Colonic mucosa (tissue), 4 donors: Measurements from ENCODE around the gene TIPIN. TPM values are rescaled to one million over a fixed set of nuclear protein-coding genes. Genes with fewer than 3 reads are reported as not detected.
"Not testable (repeated sequence)": the region's sequence is repeated elsewhere in the genome, so short reads cannot be mapped to it uniquely, and the experiment has no call there.

Experiments
- DNase-seq: peaks from one replicate; pipeline ENCODE4 v3.0.0-alpha.2; 2020
- H3K27ac ChIP-seq: fragments of 200-600 bp; one replicate; pipeline ENCODE4 v1.8.0; 2021
- H3K27me3 ChIP-seq: fragments of 200-600 bp; one replicate; pipeline ENCODE4 v1.8.0; 2021
- H3K36me3 ChIP-seq: fragments of 200-600 bp; one replicate; pipeline ENCODE4 v1.8.0; 2021
- H3K4me1 ChIP-seq: fragments of 200-600 bp; one replicate; pipeline ENCODE4 v1.8.0; 2021; ENCODE audit warnings: mild to moderate bottlenecking
- H3K4me3 ChIP-seq: fragments of 200-600 bp; one replicate; pipeline ENCODE4 v1.8.0; 2021
- H3K9ac ChIP-seq, 2 donors: one replicate each; pipeline ENCODE4 v1.7.0; 2013; ENCODE audit warnings: control low read depth in 2 of 2, low read depth in 2 of 2, low read length in 2 of 2
- H3K9me3 ChIP-seq: fragments of 200-600 bp; one replicate; pipeline ENCODE4 v1.8.0; 2021
- intact Hi-C: fragments of 100-400 bp; cut with DNase I; formaldehyde crosslinking; loops from one replicate; pipeline ENCODE4 v1.14.1; 2022
- total RNA-seq, 2 donors: library from RNA; stranded (reverse); fragmentation: NEBNext Ultra II Directional in 1 of 2; extraction: Animal tissue kit (Norgen Biotek cat#: 25700) in 1 of 2; gene quantifications; one replicate each; pipeline ENCODE4 v1.2.1, GENCODE V29; 2021
- TF ChIP-seq, protein P1 (sequence below): fragments of 200-600 bp; IDR thresholded peaks from one replicate; pipeline ENCODE4 v1.8.0; 2022; ENCODE audit warnings: antibody characterized with exemption, mild to moderate bottlenecking
- donor health status: healthy.
- donor health status: DM: no; HTN: no; CAD: no.
- donor health status: DM: no; HTN: no; CAD: no.

Gene TIPIN
- total RNA-seq, 2 donors from 2014 or later, result 2.9 to 10.6 TPM

DNA sequence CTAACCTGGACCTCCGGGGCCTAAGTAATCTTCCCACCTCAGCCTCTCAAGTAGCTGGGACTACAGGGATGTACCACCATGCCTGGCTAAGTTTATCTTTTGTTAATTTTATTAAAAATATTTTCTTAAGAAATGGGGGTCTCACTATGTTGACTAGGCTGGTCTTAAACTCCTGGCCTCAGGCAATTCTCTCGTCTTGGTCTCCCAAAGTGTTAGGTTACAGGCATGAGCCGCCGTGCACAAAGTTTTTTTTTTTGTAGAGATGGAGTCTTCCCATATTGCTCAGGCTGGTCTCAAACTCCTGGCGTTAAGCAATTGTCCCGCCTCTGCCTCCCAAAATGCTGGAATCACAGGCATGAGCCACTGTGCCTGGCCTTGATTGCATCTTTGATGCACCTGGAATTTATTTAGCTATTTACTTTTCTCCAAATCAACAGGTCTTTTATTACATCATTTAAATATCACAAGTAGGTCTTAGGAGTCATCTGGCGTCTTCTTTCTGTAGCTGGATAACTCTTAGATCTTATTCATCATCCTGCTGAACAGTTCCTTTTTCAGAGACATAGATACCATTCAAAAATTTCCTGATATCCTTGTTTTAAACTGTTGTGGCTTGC is 22.4 kb upstream of the TIPIN start:
- Histone ChIP-seq H3K9me3 (no peaks in the 10 kb centered on the region), H3K4me1 (no peaks in the 10 kb centered on the region), H3K27ac (no peak overlapping the region), H3K9ac (no peak overlapping the region), H3K36me3 (no peaks in the 10 kb centered on the region), H3K4me3 (no peak overlapping the region), H3K27me3 (no peaks in the 10 kb centered on the region)
- intact Hi-C loops, result no loop called here
- TF ChIP-seq, protein P1, sequence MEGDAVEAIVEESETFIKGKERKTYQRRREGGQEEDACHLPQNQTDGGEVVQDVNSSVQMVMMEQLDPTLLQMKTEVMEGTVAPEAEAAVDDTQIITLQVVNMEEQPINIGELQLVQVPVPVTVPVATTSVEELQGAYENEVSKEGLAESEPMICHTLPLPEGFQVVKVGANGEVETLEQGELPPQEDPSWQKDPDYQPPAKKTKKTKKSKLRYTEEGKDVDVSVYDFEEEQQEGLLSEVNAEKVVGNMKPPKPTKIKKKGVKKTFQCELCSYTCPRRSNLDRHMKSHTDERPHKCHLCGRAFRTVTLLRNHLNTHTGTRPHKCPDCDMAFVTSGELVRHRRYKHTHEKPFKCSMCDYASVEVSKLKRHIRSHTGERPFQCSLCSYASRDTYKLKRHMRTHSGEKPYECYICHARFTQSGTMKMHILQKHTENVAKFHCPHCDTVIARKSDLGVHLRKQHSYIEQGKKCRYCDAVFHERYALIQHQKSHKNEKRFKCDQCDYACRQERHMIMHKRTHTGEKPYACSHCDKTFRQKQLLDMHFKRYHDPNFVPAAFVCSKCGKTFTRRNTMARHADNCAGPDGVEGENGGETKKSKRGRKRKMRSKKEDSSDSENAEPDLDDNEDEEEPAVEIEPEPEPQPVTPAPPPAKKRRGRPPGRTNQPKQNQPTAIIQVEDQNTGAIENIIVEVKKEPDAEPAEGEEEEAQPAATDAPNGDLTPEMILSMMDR, result no peak
- DNase-seq, result no peak

DNA sequence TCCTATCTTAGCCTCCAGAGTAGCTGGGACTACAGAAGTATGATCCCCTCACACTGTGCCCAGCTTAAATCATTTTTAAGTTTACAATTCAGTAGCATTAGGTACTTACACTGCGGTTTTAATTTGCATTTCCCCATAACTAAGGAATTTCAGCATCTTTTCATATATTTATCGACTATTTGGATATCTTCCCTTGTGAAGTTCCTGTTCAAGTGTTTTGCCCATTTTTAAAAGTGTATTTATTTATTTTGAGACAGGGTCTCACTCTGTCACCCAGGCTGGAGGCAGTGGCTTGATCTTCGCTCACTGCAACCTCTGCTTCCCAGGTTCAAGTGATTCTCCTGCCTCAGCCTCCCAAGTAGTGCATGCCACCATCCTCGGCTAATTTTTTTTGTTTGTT is 17.7 kb upstream of the TIPIN start:
- H3K4me3 ChIP-seq, result no peak overlapping the region
- H3K9me3 ChIP-seq, result no peaks in the 10 kb centered on the region
- DNase-seq, result no peak
- H3K27me3 ChIP-seq, result no peaks in the 10 kb centered on the region
- H3K27ac ChIP-seq, result no peak overlapping the region
- H3K4me1 ChIP-seq, result no peaks in the 10 kb centered on the region
- no peak overlapping the region for H3K9ac ChIP-seq
- H3K36me3 ChIP-seq, result no peaks in the 10 kb centered on the region
- TF ChIP-seq, protein P1, result no peak
- intact Hi-C loops, result no loop called here

DNA sequence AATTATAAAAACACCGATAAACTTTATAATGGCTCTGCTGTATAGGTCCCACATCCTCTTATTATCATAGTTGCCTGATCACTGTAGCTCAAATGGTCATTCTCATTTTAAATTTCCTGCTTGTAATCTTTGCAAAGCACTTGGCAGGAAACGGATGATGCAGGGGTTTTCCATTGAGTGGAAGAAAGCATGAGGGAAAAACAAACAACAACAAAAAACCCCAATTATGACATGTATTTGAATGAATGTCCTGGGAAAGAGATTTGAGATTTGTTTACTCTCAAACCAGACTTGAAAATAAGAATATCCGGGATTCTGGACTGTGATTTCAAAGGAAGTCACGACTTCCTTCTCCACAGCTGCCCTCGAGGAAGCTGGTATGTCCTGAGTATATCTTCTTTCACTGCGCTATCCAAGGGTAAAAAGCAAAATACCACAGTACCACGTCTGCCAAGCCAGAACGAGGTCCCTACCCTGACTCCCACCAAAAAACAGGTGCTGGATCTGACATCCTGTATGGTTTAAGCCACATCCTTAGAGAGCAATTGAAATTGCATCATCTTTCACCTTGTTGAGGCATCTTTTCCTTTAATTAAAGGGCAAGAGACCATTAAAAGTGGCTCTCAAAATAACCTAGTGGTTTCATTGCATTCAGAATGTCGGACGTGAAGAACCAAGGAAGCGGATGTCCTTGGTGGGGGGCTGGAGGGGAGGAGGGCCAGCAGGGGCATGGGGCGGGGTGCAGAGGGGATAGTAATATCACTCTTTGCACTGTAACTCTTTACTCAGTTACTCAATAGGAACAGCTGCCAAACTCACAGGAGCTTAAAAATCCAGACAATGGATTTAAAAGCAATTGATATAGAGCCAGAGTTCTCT is 13.5 kb upstream of the TIPIN start:
- TF ChIP-seq, protein P1, result no peak
- H3K27me3 ChIP-seq, result no peaks in the 10 kb centered on the region
- intact Hi-C loops, result no loop called here
- H3K9ac ChIP-seq, result peak overlapping the region in 1 of 2 donors; percentile 73
- no peaks in the 10 kb centered on the region for H3K4me1 ChIP-seq
- DNase-seq, result no peak
- H3K36me3 ChIP-seq, result no peaks in the 10 kb centered on the region
- peak overlapping the region; percentile 78 for H3K27ac ChIP-seq
- peak overlapping the region; percentile 23 for H3K4me3 ChIP-seq
- no peaks in the 10 kb centered on the region for H3K9me3 ChIP-seq

DNA sequence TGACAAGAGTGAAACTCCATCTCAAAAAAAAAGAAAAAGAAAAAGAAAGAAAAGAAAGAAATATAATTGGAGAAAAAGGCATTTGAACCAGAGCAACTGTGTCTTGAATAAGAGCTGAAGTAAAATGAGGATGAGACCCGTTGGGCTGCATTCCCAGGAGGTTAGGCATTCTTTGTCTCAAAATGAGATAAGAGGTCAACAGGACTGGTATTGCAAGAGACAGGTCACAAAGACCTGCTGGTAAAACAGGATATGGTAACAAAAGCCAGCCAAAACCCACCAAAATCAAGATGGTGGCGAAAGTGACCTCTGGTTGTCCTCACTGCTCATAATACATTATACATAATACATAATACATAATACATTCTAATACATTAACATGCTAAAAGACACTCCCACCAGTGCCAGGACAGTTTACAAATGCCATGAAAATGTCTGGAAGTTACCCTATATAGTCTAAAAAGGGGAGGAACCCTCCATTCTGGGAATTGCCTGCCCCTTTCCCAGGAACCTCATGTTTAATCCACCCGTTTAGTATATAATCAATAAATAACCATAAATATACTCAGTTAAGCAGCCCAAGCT is 8.6 kb upstream of the TIPIN start:
- H3K9ac ChIP-seq, result no peak overlapping the region
- H3K9me3 ChIP-seq, result no peaks in the 10 kb centered on the region
- no peaks in the 10 kb centered on the region for H3K36me3 ChIP-seq
- TF ChIP-seq, protein P1, result no peak
- no peaks in the 10 kb centered on the region for H3K4me1 ChIP-seq
- H3K4me3 ChIP-seq, result no peak overlapping the region
- H3K27me3 ChIP-seq, result no peaks in the 10 kb centered on the region
- intact Hi-C loops, result no loop called here
- H3K27ac ChIP-seq, result no peak overlapping the region
- no peak for DNase-seq

DNA sequence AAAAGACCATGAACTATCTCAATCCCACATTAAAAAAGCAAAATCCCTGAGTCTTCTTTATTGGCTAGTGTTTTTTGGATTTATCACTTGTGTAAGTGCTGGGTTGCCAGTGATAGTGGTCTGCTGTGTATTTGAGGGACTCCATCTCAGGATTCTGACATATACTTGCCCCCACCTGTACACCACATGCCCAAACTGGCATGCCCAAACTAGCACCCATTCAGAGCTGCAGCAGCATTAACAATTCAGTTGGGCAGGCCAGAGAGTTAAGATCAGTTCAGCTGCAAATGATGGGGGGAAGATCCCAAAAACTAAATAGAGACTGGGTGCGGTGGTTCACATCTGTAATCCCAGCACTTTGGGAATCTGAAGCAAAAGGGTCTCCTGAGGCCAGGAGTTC is 6.3 kb upstream of the TIPIN start:
- intact Hi-C loops, result no loop called here
- TF ChIP-seq, protein P1, result no peak
- Histone ChIP-seq H3K27ac (no peak overlapping the region), H3K36me3 (no peaks in the 10 kb centered on the region), H3K27me3 (no peaks in the 10 kb centered on the region), H3K4me1 (no peaks in the 10 kb centered on the region), H3K9me3 (no peaks in the 10 kb centered on the region), H3K9ac (no peak overlapping the region), H3K4me3 (no peak overlapping the region)
- no peak for DNase-seq

DNA sequence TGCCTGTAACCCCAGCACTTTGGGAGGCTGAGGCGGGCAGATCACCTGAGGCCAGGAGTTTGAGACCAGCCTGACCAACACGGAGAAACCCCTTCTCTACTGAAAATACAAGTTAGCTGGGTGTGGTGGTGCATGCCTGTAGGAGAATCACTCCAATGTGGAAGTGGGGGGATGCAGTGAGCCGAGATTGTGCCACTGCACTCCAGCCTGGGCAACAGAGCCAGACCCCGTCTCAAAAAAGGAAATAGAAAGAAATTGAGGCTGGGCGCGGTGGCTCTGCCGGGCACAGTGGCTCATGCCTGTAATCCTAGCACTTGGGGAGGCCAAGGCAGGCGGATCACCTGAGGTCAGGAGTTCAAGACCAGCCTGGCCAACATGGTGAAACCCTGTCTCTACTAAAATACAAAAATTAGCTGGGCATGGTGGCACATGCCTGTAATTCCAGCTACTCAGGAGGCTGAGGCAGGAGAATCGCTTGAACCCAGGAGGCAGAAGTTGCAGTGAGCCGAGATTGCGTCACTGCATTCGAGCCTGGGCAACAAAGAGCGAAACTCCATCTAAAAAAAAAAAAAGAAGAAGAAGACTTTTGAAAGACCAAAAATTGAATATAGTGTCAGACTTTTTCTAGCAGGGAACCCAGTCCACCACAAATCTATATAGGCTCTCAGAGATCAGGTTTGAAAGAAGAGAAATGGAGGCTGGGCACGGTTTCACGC is 5.4 kb upstream of the TIPIN start:
- H3K9me3 ChIP-seq, H3K27me3 ChIP-seq, H3K9ac ChIP-seq, intact Hi-C loops, DNase-seq, H3K4me1 ChIP-seq, H3K27ac ChIP-seq, H3K4me3 ChIP-seq, H3K36me3 ChIP-seq: not testable (repeated sequence)
